NB4 (cell line): Measurements from ENCODE around the gene SLC26A1.

Source experiments
- DNase-seq: peaks from one replicate; pipeline ENCODE4 v3.0.0; 2010; ENCODE audit warnings: low read depth
- H3K4me3 ChIP-seq: one replicate; pipeline ENCODE4 v1.5.1; 2011; ENCODE audit warnings: mild to moderate bottlenecking, low read depth, low read length, moderate library complexity
- CTCF ChIP-seq: IDR thresholded peaks from one replicate; pipeline ENCODE4 v1.5.1; 2012; ENCODE audit warnings: low read depth, low read length
- MAX ChIP-seq: IDR thresholded peaks from 2 replicates; pipeline ENCODE4 v1.6.1; 2011; ENCODE audit warnings: low read depth, low read length
- MYC ChIP-seq: IDR thresholded peaks from 2 replicates; pipeline ENCODE4 v1.6.1; 2011; ENCODE audit warnings: low read depth, low read length
- POLR2A ChIP-seq: IDR thresholded peaks from 2 replicates; pipeline ENCODE4 v1.6.1; 2011; ENCODE audit warnings: mild to moderate bottlenecking; ENCODE audit not compliant: insufficient read length; ENCODE audit errors: extremely low read depth

Gene SLC26A1

GRCh38 chr4:1030559-1030958, 37.4 kb upstream of the SLC26A1 start:
- peak overlapping the region; percentile 13 for H3K4me3 ChIP-seq
- peak; percentile 77 for DNase-seq
- TF ChIP-seq POLR2A = no peak
- TF ChIP-seq CTCF = no peak
- no peak for TF ChIP-seq MAX
- TF ChIP-seq MYC = no peak

- no peak overlapping the region for H3K4me3 ChIP-seq
- TF ChIP-seq MAX = no peak
- TF ChIP-seq CTCF = no peak
- TF ChIP-seq MYC = no peak
- TF ChIP-seq POLR2A = no peak
- peak; percentile 79 for DNase-seq
Measured at GRCh38 chr4:1030031-1030430, 36.8 kb upstream of the SLC26A1 start.

- no peak for DNase-seq
- H3K4me3 ChIP-seq = no peak overlapping the region
- TF ChIP-seq MYC (no peak), MAX (no peak), CTCF (no peak), POLR2A (no peak)
Measured at GRCh38 chr4:1029529-1029928, 36.3 kb upstream of the SLC26A1 start.

GRCh38 chr4:1028574-1029220, 35.5 kb upstream of the SLC26A1 start:
- H3K4me3 ChIP-seq = no peak overlapping the region
- no peak for DNase-seq
- TF ChIP-seq MAX (no peak), CTCF (no peak), POLR2A (no peak), MYC (no peak)

GRCh38 chr4:1027915-1028238, 34.7 kb upstream of the SLC26A1 start:
- TF ChIP-seq MYC = no peak
- no peak for TF ChIP-seq MAX
- TF ChIP-seq CTCF = no peak
- peak; percentile 19 for TF ChIP-seq POLR2A
- no peak for DNase-seq
- H3K4me3 ChIP-seq = no peak overlapping the region

- H3K4me3 ChIP-seq = no peak overlapping the region
- no peak for TF ChIP-seq MAX
- peak; percentile 2 for TF ChIP-seq POLR2A
- no peak for TF ChIP-seq CTCF
- TF ChIP-seq MYC = no peak
- no peak for DNase-seq
Measured at GRCh38 chr4:1027219-1027914, 34.2 kb upstream of the SLC26A1 start.
